Heart left ventricle (tissue), 16 donors: ENCODE results near the gene RNF133. TPM values are rescaled to one million over a fixed set of nuclear protein-coding genes. Genes with fewer than 3 reads are reported as not detected.

ENCODE experiments used
- ATAC-seq, 4 donors: fragments of 200-7000 bp; cut with Tn5 transposase; one replicate each; pipeline ENCODE4 v1.9.1; 2020 to 2022; ENCODE audit warnings: moderate library complexity in 4 of 4, mild to moderate bottlenecking in 3 of 4, moderate number of reproducible peaks in 1 of 4
- DNase-seq, 5 donors: peaks; one replicate each; pipeline ENCODE4 v3.0.0-alpha.2; 2020
- H3K27ac ChIP-seq, 12 donors: fragments of 200-600 bp; sonication (generic) in 4 of 12; one replicate each; pipeline versions ENCODE4 v1.5.0 to v1.8.0; 2016 to 2022; ENCODE audit warnings: mild to moderate bottlenecking in 2 of 12
- H3K27me3 ChIP-seq, 9 donors: fragments of 200-600 bp; sonication (generic) in 2 of 9; one replicate each; pipeline versions ENCODE4 v1.5.1 to v1.8.0; 2016 to 2022; ENCODE audit warnings: mild to moderate bottlenecking in 3 of 9
- H3K36me3 ChIP-seq, 9 donors: fragments of 200-600 bp; sonication (generic) in 2 of 9; one replicate each; pipeline versions ENCODE4 v1.5.0 to v1.8.0; 2018 to 2022; ENCODE audit warnings: mild to moderate bottlenecking in 2 of 9
- H3K4me1 ChIP-seq, 12 donors: fragments of 200-600 bp; sonication (generic) in 4 of 12; one replicate each; pipeline versions ENCODE4 v1.5.0 to v1.8.0; 2016 to 2022; ENCODE audit warnings: mild to moderate bottlenecking in 3 of 12
- H3K4me3 ChIP-seq, 12 donors: fragments of 200-600 bp; sonication (generic) in 4 of 12; one replicate each; pipeline versions ENCODE4 v1.5.0 to v1.8.0; 2017 to 2022; ENCODE audit warnings: mild to moderate bottlenecking in 9 of 12, moderate library complexity in 4 of 12
- H3K9me3 ChIP-seq, 12 donors: fragments of 200-600 bp; sonication (generic) in 4 of 12; one replicate each; pipeline versions ENCODE4 v1.5.0 to v1.8.0; 2016 to 2022; ENCODE audit warnings: mild to moderate bottlenecking in 1 of 12
- POLR2A ChIP-seq, 2 donors: fragments of 450-650 bp; IDR thresholded peaks; one replicate each; pipeline ENCODE4 v1.6.1; 2017; ENCODE audit warnings: antibody characterized with exemption in 2 of 2, mild to moderate bottlenecking in 2 of 2, moderate library complexity in 2 of 2
- WGBS, 4 donors: extraction: QIAGEN DNeasy Blood & Tissue Kit in 2 of 4; methylation state at CpG; one replicate each; pipeline versions ENCODE4 v1.1.5 to v1.1.7; 2013 to 2018; 5-methylcytosine and 5-hydroxymethylcytosine counted together
- intact Hi-C, 10 donors: fragments of 100-400 bp; cut with DNase I; formaldehyde crosslinking; loops; one replicate each; pipeline versions ENCODE4 v1.11.1 to v1.14.2; 2022
- polyA plus RNA-seq, 2 donors: library from polyadenylated mRNA; stranded (reverse); fragments of 200-250 nt; gene quantifications; one replicate each; pipeline ENCODE4 v1.2.3, GENCODE V29; 2013
- total RNA-seq, 9 donors: library from RNA; depleted of rRNA in 2 of 9; stranded (reverse); fragments of >200 nt in 2 of 9; fragmentation: NEBNext Ultra II Directional in 3 of 9; extraction: Animal tissue kit (Norgen Biotek cat#: 25700) in 3 of 9; gene quantifications; one replicate each; pipeline versions ENCODE4 v1.1.0 to v1.2.4, GENCODE V29; 2016 to 2023
- TF ChIP-seq, protein P1 (sequence below), 12 donors: fragments of 200-600 bp; sonication (generic) in 4 of 12; IDR thresholded peaks; one replicate each; pipeline versions ENCODE4 v1.5.0 to v1.8.0; 2018 to 2022; ENCODE audit warnings: antibody characterized with exemption in 12 of 12, mild to moderate bottlenecking in 5 of 12
- donor health status: ischemic (EF 13 %, LVEDD 7.1; RV severe dilation, severe dysfunction).
- donor health status: healthy with polysubstance abuse.
- donor health status: DM: no; HTN: yes; CAD: no.
- donor health status: DM: no; HTN: no; CAD: no.
- donor health status: ischemic (EF 25% LVEDD 6.9; RV normal size, moderate dysfunction).
- donor health status: ischemic (EF 25% LVEDD 5.7; RV mildly dilated, moderate dysfunction).
- donor health status: healthy.
- donor health status: DM: yes; HTN: yes; CAD: no.
- donor health status: ischemic (EF 35%, LVEDD 5.7; RV mildly dilated, moderate dysfunction).
- donor health status: nonischemic (EF 11% LVEDD 7.7; RV severe dilation, severe dysfunction).
- donor health status: DM: yes; HTN: yes; CAD: no.
- donor health status: PGD.
- donor health status: ischemic (EF 29% LVEDD 5.4; RV normal size, mild dysfunction).
- donor health status: nonischemic (EF 23%, LVEDD 6.1; RV moderate dilation, normal function).

The RNF133 gene
- total and polyA plus RNA-seq, 11 donors = 0.06 to 0.69 (median 0.29) TPM; not detected in 4

DNA sequence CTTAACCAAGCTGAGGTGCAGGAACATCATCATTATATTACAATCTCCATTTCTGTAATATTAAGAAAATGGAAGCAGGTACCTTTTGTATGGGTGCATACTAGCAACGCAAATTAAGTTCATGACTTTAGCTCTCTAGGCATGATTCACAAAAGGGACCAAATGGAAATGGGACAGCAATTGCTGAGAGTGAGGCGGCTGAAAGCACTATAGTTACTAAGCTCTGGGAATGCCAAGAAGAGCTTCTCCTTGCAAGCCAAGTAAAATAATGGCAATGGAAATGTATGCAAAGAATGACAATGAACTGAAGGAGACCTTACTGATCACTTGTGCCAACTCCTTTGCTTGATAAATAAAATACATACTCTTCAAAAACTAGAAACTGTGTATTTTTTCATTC, 40.0 kb upstream of the RNF133 start:
- intact Hi-C loops = no loop called here
- no peak overlapping the region for H3K27ac ChIP-seq
- no peaks in the 10 kb centered on the region for H3K27me3 ChIP-seq
- TF ChIP-seq, protein P1, sequence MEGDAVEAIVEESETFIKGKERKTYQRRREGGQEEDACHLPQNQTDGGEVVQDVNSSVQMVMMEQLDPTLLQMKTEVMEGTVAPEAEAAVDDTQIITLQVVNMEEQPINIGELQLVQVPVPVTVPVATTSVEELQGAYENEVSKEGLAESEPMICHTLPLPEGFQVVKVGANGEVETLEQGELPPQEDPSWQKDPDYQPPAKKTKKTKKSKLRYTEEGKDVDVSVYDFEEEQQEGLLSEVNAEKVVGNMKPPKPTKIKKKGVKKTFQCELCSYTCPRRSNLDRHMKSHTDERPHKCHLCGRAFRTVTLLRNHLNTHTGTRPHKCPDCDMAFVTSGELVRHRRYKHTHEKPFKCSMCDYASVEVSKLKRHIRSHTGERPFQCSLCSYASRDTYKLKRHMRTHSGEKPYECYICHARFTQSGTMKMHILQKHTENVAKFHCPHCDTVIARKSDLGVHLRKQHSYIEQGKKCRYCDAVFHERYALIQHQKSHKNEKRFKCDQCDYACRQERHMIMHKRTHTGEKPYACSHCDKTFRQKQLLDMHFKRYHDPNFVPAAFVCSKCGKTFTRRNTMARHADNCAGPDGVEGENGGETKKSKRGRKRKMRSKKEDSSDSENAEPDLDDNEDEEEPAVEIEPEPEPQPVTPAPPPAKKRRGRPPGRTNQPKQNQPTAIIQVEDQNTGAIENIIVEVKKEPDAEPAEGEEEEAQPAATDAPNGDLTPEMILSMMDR (IDR thresholded peaks at IDR 0.05) = no peak
- no peak for TF ChIP-seq POLR2A (IDR thresholded peaks at IDR 0.05)
- peaks cover 0 to 7% (median 0%) of the 10 kb centered on the region in 9 donors for H3K36me3 ChIP-seq
- WGBS, 4 donors = 81 to 87% (median 84%) methylated on average over 2 of the region's 2 CpGs
- no peak for ATAC-seq
- no peak overlapping the region for H3K4me3 ChIP-seq
- no peaks in the 10 kb centered on the region for H3K4me1 ChIP-seq
- no peaks in the 10 kb centered on the region for H3K9me3 ChIP-seq
- no peak for DNase-seq

DNA sequence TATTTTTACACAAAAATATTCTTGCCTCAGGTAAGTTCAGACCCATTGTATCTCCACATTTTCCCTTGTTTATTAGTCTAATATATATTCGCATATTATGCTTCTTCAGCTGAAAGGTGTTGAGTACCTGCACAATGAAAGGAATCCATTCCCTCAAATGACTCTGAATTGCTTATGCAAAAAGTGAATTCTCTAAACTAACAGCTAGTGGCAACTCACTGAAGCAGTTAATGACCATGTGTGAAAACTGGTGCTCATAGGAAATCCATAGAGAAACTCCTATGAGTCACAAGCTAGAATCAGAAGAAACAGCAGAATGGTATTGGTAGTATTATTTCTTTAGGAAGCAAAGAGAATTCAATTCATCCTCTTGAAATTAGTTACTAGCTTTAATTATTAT, 37.3 kb upstream of the RNF133 start:
- intact Hi-C loops = no loop called here
- H3K27me3 ChIP-seq = no peaks in the 10 kb centered on the region
- H3K4me3 ChIP-seq = no peak overlapping the region
- no peaks in the 10 kb centered on the region for H3K4me1 ChIP-seq
- TF ChIP-seq, protein P1 (IDR thresholded peaks at IDR 0.05) = no peak
- no peak for TF ChIP-seq POLR2A (IDR thresholded peaks at IDR 0.05)
- ATAC-seq (no peak), DNase-seq (no peak)
- no peak overlapping the region for H3K27ac ChIP-seq
- 93 to 96% (median 94%) methylated on average over 1 of the region's 1 CpG for WGBS, 4 donors
- peaks cover 0 to 3% (median 0%) of the 10 kb centered on the region in 12 donors for H3K9me3 ChIP-seq
- peaks cover 0 to 7% (median 0%) of the 10 kb centered on the region in 9 donors for H3K36me3 ChIP-seq

DNA sequence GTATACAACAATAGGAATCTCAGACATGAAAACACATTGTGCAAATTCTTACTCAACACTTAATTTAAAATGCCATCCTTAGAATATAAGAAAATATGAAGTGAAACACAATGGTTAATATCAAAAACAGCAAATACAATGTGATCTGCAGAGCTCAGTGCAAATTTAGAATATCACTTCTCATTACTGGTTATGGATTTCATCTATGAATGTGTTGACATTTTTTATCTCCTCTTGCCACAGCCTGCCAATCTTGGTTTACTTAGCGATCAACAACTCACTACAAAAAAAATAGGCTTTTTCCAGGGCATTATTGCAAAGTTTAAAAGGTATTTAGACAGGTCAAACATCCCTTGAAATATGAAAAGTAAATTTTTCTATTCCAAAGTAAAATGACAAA, 28.8 kb upstream of the RNF133 start:
- Histone ChIP-seq H3K36me3 (no peaks in the 10 kb centered on the region), H3K27me3 (no peaks in the 10 kb centered on the region), H3K9me3 (peaks cover 0 to 15% (median 0%) of the 10 kb centered on the region in 12 donors), H3K4me1 (no peaks in the 10 kb centered on the region), H3K27ac (peak overlapping the region in 1 of 12 donors; percentile 57), H3K4me3 (no peak overlapping the region)
- TF ChIP-seq, protein P1 (IDR thresholded peaks at IDR 0.05) = no peak
- no peak for TF ChIP-seq POLR2A (IDR thresholded peaks at IDR 0.05)
- no peak for ATAC-seq
- DNase-seq = no peak
- 26 to 43% (median 38%) methylated on average over 1 of the region's 1 CpG for whole genome bisulfite sequencing, 4 donors
- intact Hi-C loops = no loop called here

DNA sequence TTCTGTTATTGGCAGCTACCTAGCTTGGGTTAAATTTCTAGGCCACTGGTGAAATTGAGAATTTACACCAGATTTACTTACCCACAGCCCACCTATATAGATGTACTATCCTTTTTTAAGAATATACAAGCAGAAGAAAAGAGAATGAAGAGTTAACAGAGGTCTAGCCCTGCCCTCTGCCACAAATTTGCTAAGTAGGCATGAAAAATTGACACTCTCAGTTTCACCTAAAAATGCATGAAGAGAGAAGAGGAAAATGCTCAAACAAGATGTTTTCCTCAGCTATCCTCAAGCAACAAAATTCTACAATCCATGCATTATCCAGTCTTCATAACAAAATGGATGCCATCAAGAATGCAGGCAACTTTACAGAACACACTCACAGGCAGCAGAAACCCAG, 28.4 kb upstream of the RNF133 start:
- intact Hi-C loops = no loop called here
- no peaks in the 10 kb centered on the region for H3K27me3 ChIP-seq
- DNase-seq = no peak
- H3K27ac ChIP-seq = peak overlapping the region in 1 of 12 donors; percentile 57
- no peaks in the 10 kb centered on the region for H3K36me3 ChIP-seq
- peaks cover 0 to 15% (median 0%) of the 10 kb centered on the region in 12 donors for H3K9me3 ChIP-seq
- H3K4me3 ChIP-seq = no peak overlapping the region
- ATAC-seq = no peak
- TF ChIP-seq, protein P1 (IDR thresholded peaks at IDR 0.05) = no peak
- no peak for TF ChIP-seq POLR2A (IDR thresholded peaks at IDR 0.05)
- no peaks in the 10 kb centered on the region for H3K4me1 ChIP-seq
